SW 1271 (cell line): ENCODE results near the gene SUGP2.

Experiments
- DNase-seq, 2 experiments: peaks; one replicate each; lab custom pipeline; 2025; lab: John Stamatoyannopoulos, UW

Gene SUGP2

DNA sequence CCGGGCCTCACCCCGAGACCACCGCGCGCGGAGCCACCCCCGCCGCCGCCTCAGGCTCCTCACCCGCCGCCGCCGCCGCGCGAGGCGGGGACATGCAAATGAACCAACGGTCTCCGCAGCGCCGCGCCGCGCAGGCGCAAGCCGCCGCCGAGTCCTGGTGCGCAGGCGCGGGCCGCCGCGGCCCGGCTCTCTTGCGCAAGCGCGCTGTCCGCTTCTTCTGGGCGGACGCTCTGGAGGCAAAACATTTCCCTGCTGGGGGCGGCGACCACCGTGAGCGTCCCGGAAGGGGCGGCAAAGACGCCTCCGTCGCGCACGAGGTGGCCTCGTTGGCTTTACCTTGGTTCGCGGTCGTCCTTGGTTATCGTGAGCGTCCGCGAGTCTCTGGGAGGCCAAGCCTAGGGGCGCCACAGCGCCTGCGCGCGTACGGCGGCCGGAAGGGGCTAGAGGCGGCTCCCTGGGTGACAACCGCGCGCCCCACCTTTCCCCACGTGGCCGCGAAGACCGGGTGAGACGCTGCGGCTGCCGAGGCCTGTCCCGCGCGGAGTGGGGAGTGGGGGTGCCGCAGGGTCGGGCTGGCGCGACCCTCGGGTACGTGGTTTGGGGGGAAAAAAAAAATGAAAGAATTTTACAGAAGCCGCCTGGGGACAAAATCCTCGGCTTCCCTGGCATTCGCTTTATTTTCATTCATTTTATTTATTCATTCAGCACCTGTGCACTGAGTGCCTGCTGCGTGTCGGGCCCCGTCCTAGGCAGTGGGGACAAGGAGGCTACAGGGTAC is at the start of gene SUGP2, which contains the start of gene ARMC6:
SUGP2 (minus strand) TSS at position 92 of the 778 bp plus-strand sequence. CDS start 2,446 bp downstream, outside the sequence.
ARMC6 (plus strand) TSS at position 178 of the 778 bp plus-strand sequence. CDS start 607 bp downstream, outside the sequence.
- peak; percentile 58 to 91 for DNase-seq

DNA sequence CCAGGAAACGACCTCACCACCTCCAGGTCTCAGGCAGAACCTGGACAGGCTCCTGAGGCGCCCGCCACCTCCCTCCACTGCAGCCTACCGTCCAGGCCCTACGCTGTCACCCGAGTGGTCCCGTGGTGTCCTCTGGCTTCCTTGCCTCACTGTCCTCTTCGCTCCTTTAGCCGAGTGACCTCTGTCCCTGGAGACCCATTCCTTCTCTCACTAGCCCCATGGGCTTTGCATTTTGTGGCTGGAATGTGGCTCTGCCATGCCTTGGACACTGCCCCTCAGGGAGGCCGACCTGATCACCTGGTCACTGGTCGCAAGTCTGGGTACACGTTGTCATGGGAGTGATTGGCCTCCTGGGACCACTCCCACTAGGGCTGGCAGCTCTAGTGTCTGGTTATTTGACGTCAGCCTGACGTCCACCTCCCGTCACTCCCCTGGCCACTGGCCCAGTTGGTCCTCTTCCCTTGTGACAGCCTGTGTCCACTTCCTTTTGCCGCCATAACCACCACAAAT is 48.4 kb upstream of the SUGP2 start:
- DNase-seq = no peak

DNA sequence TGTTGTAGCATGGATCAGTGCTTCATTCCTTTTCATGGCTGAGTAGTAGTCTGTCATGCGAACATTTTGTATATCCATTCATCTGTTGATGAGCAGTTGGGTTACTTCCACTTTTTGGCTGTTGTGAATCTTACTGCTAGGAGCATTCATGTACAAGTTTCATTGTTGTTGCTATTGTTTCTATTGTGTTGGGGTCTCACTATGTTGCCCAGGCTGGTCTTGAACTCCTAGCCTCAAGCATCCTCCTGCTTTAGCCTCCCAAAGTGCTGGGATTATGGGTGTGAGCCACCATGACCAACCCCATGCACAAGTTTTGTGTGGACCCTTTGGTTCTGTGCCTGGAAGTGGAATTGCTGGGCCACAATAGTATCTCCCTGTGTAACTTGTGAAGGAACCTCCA is 46.3 kb upstream of the SUGP2 start:
- DNase-seq = no peak

DNA sequence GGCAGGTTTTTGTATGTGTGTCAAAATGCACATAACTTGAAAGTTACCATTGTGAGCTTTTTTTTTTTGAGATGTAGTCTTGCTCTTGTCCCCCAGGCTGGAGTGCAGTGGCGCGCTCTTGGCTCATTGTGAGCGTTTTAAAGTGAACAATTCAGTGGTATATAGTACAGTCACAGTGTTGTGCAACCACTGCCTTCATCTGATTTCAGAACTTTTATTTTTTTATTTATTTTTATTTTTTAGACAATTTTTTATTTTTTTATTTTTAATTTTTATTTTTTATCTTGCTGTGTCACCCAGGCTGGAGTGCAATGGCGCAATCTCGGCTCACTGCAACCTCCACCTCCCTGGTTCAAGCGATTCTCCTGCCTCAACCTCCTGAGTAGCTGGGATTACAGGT is 45.5 kb upstream of the SUGP2 start:
- no peak for DNase-seq

DNA sequence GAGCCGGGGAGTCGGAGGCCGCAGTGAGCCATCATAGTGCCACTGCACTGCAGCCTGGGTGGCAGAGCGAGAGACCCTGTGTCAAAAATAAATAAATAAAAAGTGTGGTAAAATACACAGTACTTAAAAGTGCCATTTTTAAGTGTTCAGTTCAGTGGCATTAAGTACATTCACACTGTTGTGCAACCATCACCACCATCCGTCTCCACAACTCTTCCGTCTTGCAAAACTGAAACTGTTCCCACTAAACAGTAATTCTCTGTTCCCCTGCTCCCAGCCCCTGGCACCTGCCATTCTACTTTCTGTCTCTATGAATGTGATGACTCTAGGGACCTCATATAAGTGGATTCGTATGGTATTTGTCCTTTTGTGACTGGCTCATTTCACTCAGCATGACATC is 43.8 kb upstream of the SUGP2 start:
- DNase-seq = no peak

DNA sequence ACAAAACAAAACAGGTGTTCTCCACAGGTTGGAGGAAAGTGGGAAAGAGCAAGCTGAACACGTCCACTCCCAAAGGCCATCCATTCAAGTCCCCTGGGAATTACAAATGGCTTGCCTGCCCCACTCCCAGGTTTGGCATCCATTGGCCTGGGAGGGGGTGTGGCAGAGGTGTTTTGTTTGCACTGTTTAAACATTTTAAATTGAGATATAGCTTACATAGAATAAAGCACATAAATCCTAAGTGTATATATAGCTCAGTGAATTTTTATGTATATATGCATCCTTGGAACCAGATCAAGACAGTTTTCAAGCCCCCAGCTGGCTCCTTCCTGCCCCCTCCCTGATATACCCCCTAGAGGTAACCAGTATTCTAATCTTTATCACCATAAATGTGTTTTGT is 43.2 kb upstream of the SUGP2 start:
- no peak for DNase-seq

DNA sequence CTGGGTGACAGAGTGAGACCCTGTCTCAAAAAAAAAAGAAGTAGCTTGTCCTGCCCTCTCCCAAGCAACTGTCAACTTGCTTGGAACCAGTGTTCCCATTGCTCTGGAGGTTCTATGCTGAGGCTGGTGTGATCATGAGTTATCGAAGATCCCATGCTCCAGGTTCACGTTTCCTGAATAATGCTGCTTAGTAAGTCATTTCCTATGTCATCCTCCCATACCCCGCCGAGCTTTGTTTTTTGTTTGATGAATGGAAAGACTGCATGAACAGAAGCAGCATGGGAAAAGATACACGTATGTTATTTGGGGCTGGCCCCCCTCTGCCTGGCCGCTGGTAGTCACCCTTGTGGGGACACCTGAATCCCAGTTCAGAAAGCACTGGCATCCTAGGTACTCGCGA is 41.8 kb upstream of the SUGP2 start:
- no peak for DNase-seq

DNA sequence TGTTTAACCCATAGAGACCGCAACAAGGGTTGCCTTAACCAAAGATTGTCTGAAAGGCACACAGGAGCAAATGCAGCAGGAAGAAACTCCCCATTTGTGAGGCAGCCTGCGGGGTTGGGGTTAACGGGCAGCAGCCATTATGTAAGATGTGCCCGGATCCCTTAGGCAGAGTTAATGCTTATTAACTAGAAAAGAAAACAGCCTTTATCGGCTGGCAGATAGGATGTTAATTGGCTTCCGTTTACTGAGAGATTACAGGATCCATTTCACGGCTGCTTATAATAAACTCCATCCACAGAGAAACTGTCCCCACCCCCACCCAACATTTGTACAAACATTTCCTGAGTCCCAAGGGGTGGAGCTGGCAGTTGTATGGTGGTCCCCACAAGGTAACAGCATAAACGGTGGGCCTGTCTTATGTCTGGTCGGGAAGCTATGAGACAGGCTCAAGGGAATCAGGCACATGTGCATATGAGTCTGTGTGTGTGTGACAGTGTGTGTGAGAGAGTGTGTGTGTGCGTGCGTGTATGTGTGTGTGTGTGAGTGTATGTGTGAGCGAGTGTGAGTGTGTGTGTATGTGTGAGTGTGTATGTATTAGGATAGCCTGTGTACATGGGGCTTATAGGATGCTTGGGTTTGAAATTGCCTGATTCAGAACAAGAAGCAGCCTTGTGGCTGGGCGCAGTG is 41.0 kb upstream of the SUGP2 start:
- DNase-seq = no peak

DNA sequence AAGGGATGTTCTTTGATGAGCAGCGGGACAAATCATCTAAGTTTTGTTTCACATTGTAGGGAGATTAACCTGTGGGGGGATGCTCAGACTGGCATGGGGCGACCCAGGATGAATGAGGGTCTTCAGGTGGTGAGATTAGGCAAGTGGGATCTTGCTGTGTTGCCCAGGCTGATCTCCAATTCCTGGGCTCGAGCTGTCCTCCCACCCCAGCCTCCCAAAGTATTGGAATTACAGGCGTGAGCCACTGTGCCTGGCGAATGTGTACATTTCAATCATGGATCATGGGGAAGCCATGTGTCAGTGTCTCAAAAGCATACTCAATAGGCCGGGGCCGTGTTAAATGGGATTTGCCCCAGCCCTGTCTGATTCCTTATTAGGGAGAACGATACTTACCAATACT is 38.6 kb upstream of the SUGP2 start:
- no peak for DNase-seq

DNA sequence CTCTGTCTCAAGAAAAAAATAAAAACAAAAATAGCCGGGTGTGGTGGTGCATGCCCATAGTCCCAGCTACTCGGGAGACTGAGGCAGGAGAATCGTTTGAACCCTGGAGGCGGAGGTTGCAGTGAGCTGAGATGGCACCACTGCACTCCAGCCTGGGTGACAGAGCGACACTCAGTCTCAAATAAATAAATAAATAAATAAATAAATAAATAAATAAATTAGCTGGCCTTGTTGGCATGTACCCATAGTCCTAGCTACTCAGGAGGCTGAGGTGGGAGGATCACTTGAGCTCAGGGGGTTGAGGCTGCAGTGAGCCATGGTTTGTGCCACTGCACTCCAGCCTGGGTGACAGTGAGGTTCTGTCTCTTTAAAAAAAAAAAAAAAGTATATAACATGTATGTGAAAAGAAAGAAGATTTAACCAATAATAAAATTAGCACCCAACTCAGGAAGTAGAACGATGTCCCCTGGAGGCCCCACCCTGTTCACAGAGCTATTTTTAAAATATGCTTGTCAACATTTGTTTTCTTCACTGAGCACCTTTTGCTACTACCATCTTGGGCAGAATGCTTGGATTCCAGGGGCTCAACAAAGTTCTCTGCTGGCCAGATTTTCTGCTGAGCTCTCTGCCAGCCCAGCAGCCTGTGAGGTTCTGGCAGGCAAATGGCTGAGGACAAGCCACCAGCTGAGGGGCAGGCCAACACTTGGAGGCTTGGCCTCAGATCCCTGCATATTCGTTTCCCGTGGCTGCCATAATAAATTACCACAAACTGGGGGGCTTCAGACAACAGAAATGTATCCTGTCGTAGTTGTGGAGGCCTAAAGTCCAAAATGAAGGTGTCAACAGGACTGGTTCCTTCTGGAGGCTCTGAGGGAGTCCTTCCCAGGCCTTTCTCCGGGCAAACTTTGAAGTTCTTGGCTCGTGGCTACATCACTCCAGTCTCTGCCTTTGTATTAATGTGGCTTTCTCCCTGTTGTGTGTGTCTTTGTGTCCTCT is 35.6 kb upstream of the SUGP2 start:
- no peak for DNase-seq

DNA sequence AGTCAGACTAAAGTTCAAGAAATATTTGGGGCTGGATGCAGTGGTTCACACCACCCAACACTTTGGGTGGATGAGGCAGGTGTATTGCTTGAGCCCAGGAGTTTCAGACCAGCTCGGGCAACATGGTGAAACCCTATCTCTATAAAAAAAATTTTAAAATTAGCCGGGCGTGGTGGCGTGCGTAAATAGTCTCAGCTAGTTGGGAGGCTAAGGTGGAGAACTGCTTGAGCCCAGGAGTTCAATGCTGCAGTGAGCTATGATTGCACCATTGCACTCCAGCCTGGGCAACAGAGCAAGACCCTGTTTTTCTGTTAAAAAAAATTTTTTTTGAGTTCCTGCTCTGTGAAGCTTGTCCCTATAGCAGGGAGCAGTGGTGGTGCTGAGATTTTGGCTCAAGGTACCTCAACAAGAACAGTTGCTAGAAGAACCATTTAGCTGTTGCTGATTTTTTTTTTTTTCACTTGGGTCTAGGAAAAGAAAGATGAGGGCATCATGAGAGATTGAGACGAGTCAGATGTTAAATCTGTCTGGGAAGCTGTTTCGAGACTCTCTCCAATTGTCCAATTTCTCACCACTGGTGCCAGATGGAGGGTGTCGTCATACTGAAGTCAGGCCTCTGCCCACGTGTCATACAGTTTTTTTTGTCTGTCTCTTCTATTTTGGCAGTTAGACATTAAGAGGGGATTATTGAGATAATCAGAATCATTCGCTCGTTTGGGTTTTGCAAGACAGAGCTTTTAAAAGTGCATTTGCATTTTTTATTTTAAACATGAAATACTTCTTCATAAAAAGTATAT is 34.2 kb upstream of the SUGP2 start:
- no peak for DNase-seq

DNA sequence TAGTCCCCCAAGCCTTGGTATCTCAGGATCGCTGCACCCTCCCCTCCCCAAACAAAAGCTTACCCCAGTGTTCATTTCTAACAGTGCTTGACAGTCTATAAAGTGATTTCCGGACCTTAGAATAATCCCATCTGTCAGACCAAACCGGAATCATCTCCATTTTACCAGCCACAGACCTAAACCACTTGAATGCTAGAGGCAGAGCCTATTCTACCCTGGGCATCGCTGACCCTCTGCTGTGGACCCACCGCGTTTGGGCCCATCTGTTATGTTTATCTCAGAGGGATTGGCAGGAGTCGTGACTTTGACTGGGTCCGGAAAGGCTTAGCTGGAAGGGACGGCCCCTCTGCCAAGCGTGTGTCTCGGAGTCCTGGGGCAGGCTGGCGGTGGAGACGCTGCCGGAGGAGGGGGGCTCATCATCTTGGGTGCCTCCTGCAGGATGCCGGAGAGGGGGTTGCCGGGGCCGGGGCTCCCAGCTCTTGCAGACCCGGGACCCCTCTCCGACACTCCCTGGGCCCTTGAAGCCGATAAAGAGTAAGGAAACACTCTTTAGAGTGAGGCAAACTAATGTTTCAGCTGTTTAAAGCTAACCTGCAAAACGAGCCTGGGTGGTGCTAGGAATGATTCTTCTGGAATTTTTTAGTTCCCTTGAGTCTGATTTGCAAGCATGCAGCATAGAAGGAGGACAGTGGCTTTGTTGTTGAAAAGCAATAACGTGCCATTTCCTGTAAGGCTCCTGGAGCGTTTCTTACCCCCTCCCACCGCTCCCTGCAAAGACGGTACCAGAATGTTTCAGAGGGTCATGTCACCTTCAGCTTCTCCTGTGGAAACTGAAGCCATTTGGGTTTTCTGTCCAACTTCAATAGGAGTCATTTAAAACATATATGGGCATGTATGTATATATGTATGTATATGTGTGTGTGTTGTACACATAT is 31.8 kb upstream of the SUGP2 start:
- DNase-seq = no peak

DNA sequence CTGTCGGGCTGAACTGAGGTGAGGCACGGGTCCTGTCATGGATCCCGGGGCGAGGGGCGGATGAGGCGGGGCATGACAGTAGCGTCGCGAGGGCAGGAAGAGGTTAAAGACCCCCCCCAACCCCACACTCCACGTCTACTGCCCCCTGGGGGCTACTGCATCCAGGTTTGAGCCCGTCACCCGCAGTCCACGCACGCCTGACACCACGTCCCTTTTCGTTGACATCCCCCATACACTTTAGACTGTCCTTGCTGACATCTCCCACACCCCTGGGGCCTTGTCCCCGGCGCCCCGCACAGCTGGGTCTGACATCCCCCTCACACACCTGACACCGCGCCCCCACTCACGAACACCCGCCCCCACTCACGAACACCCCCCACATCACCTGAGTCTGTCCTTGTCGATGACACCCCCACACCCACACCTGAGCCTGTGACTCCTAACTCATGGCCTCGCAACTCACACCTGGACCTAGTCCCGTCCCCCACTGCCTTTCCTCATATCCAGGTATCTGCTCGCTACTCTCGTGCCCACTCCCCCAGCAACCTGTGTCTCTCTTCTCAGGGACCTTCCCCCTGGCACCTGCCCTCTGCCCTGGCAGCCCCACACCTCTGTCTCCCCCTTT is 30.9 kb upstream of the SUGP2 start:
- peak; percentile 57 to 63 for DNase-seq

DNA sequence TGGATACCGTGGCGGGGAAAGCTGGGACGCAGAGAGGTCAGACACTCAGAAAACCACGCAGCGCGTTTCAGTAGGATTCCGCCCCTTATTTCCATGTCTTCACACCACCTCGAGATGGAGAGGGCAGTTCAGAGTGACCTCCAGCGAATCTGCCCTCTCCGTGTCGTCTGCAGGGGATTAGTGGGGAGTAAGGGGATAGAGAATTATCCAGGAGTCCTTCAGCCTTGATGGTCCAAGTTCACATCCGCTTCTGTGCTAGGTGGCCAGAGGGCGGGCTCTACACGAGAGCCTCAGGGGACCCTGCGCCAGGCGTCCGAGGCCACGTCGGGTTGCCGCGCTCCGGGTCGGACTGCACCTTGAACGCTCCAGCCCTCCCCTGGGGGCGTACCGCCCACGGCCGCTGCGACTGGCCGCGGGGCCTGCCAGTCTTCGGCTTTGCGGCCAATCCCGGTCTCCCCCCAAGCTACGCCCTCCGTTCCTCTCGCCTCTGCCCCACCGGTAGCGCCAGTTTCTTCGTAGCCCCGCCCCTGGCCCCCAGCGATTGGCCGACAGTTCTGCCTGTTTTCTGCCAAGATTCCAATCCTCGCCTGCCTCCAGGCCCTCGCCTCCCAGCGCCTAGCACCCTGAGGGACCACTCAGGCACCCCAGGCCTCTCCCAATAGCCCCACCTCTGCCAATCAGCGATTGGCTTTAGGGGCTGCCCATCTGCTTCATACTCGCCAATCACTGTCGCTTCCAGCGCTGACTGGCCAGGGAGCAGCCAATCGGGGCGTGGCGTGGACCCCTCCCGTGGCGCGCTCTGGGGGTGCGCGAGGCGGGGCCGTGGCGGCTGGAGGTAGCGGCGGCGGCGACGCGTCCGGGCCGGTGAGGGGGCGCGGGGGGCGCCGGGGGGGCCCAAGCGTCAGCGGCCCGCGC is 30.1 kb upstream of the SUGP2 start, which contains the start of gene SLC25A42:
SLC25A42 (plus strand) TSS at position 812 of the 915 bp plus-strand sequence. CDS start 32,131 bp downstream, outside the sequence.
- DNase-seq = peak; percentile 96 to 99

DNA sequence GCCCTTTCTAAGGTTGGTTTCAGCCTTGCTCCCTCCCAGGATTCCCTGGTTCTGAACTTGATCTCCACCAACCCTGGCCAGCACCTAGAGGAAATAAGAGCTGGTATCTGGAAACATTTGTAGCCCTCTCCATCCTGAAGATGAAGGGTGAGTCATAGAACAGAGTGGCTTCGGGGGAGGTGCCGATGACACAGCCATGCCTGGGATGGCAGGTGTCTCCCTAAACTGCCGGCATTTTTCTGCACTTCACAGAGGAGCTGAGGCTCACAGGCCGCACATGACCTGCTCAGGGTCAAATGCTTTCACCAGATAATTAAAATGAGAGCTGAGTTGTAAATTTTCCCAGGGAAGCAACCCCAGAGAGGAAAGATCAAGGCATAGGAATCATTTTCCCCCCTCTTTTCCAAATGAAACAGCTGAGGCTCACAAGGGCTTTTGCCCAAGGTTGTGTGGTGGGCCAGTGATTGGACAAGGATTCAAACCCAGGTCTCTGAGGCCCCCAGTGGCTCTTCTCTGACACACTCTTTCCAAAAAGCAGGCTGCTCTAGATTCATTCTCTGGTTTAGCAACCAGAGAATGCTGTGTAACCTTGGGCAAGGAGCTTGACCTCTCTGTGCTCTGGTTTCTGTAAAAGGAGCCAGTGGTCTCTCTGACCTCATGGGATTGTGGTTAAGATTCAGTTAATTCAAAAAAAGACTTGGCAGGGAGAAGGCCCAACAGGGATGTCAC is 29.3 kb upstream of the SUGP2 start:
- peak in 1 of 2 experiments; percentile 6 for DNase-seq

DNA sequence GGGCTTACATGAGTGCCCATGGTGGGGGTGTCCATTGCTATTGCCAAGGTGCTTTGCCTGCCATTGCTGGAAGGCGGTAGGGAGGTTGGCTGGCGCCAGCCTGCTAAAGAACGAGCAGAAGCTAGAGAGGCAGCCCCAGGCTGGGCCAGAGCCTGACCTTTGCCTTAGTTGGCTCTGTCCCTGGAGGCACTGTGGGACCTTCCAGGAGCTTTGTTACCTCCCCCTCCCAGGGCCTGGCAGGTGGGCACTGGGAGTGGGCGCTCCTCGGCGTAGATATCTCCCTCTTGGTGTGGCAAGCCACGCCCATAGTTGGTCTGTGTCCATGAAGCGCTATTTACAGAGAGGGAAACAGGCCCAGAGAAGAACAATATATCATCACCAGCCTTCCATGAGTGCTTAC is 28.2 kb upstream of the SUGP2 start:
- DNase-seq = no peak

DNA sequence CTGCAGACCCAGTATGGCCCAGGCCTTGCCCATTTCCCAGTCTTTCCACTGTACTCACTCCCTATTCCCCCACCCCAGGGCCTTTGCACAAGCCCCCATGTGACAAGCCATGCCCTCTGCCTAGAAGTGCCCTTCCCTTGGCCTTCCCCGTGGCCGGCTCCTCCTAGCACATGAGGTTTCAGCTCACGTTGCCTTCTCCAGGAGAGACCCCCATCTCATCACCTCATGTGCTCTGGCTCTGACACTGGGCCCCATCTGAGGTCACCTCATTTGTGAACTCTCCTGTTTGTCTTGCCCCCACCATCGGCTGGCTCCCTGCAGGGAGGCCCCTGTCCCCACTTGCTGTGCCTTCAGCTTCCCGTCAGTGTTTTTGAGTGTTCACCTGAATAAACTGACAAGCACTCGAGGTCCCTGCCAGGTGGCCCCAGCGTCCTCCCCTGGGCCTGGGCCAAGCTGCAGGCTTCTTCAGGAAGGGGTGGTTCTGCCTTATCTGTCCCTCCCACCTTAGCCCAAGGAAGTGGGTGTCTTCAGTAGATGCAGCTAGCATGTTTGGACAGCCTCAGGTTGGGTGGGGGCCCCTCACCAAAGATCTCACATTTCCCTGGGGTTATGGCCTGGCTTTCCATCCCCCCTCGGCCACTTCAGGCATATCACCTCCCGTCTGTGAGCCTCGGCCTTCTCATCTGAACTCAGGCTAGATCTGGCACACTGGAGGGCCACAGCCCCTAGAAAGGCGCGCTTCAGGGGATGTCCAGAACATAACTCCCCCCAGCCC is 26.7 kb upstream of the SUGP2 start:
- DNase-seq = no peak
